ENCODE results near the gene LTC4S.

- TF ChIP-seq CTCF (IDR thresholded peaks at IDR 0.05; ENCODE audit: low read length) = no peak
- no peak for TF ChIP-seq EZH2 (optimal IDR thresholded peaks at IDR 0.05; ENCODE audit: low read depth, low read length)
- TF ChIP-seq EZH2phosphoT487 (IDR thresholded peaks at IDR 0.05; ENCODE audit: low read length) = no peak
Observed at GRCh38 chr5:179771311-179771895, 22.4 kb upstream of the LTC4S start.

All from MM.1S (cell line).